ENCODE measurements around the gene STX2. TPM values are rescaled to one million over a fixed set of nuclear protein-coding genes. Genes with fewer than 3 reads are reported as not detected.

STX2 gene
- polyA plus RNA-seq = 0.83 and 3.3 TPM in 2 replicates

DNA sequence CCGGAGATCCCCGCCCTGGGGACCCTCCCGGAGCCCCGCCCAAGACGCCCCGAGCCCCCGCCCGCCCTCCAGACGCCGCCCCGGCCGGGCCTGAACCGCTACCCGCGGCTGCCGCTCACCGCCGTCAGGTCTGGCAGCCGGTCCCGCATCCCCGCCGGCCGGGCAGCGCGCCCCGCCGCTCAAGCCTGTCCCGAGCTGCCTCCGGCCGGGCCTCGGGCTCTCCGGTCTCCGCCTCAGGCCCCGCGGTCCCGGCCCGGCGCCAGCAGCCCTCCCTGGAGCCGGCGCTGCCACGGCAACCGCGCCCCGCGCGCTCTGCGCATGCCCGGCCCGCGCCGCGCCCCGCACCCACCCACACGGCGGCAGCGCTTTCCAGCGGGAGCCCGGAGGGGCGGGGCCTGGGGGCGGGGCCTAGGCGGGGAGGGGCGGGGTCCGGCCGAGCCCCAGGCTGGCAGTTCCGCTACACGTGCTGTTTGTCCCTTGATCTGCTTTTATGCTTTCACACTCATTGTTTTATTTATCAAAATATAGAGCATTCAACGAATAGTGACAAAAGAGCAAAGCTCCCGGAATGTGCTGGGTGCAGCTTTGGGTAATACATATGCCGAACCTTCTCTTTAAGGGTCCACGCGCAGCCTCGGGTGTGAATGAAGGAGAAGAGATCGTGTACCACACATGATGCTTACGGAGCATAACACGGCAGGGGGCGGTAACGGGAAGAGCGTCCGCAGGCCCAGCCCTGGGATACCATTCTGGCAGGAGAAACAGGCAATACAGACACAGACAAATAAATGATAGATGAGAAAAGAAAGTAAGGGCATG lies at the start of gene STX2:
Gene STX2, minus strand, starts transcription at position 300 of the 819 bp plus-strand sequence. Its CDS starts 151 bp downstream, at position 149.

DNA sequence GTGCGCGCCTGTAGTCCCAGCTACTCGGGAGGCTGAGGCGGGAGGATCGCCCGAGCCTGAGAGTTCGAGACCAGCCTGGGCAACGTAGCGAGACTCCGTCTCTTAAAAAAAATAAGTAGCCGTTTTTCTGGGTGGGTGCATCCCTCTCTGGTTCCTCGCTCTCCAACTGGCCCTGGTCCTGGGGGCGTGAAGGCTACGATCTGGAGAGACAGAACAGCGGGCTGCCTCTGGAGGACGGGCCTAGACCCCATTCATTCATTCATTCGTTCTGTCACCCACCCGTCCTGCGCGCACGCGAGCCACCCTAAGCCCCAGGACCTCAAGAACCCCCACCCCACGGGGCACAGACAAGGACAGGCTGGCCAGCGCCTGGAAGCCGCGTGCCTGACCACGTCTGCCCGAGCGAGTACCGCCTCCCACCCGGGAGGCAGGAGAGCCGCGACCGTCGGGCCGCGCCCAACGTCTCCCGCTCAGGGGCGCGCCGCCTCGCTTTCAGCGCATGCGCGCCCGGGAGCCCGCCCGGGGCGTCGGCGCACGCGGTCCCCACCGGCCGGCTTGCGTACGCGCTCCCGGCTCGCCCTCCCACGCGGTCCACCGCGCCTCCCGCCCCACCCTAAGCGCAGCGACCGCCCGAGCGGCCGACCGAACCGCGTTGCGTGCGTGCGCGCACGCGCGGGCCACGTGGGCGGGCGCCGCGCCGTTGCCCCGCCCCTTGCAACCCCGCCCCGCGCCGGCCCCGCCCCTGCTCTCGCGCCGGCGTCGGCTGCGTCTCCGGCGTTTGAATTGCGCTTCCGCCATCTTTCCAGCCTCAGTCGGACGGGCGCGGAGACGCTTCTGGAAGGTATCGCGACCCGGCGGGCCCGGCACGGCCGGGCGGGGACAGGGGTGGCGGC lies 32.5 kb upstream of the STX2 start, which contains the start of gene RAN:
Gene RAN, plus strand, starts transcription at position 781 of the 893 bp plus-strand sequence. CDS start 528 bp downstream, outside the sequence.

Other genes with a start within 250 kb of the STX2 start
- 6.8 and 7.0 TPM in 2 replicates for gene RIMBP2, start 123.0 kb downstream of the STX2 start, polyA plus RNA-seq
- 999 and 1,077 TPM in 2 replicates for gene RAN, start 32.8 kb upstream of the STX2 start, polyA plus RNA-seq
- gene ADGRD1, start 114.7 kb upstream of the STX2 start, polyA plus RNA-seq = 12.0 and 15.4 TPM in 2 replicates